ENCODE measurements around the gene MAPRE3. TPM values are rescaled to one million over a fixed set of nuclear protein-coding genes. Genes with fewer than 3 reads are reported as not detected.
A peak's percentile ranks its signal among the peaks of the same experiment; 100 is the strongest.

The MAPRE3 gene
- total RNA-seq, 2 donors from 2014 or later: 3.2 to 4.4 TPM

- Histone ChIP-seq H3K27ac (ENCODE audit: low read depth, low read length) (peak overlapping the region; percentile 17), H3K36me3 (ENCODE audit: control insufficient read depth, insufficient read depth, low read length) (no peaks in the 10 kb centered on the region), H3K4me3 (ENCODE audit: low read length) (no peak overlapping the region), H3K4me1 (ENCODE audit: control insufficient read depth, insufficient read depth, low read length) (peaks cover 6% of the 10 kb centered on the region), H3K9ac (ENCODE audit: extremely low read depth, low read length, poor library complexity, severe bottlenecking) (no peak overlapping the region), H3K9me3 (ENCODE audit: control insufficient read depth, low read length) (no peaks in the 10 kb centered on the region), H3K27me3 (ENCODE audit: control insufficient read depth, insufficient read depth, low read length, poor library complexity, severe bottlenecking) (peaks cover 6% of the 10 kb centered on the region)
- peaks cover 12% of the 10 kb centered on the region for H3K4me1 Mint-ChIP-seq
- 83 to 95% methylated on average over 5 to 12 of the region's 12 CpGs for WGBS, 2 experiments (ENCODE audit: insufficient coverage in 1 of 2, insufficient read length in 1 of 2)
- TF ChIP-seq CTCF (conservative IDR thresholded peaks at IDR 0.05): no peak
- H3K27me3 Mint-ChIP-seq (ENCODE audit: insufficient read depth): peaks cover 33% of the 10 kb centered on the region
- no peak overlapping the region for H3K4me3 Mint-ChIP-seq
- DNase-seq: no peak
- no peaks in the 10 kb centered on the region for H3K9me3 Mint-ChIP-seq
- no peak overlapping the region for H3K27ac Mint-ChIP-seq
- H3K36me3 Mint-ChIP-seq (ENCODE audit: low read depth): no peaks in the 10 kb centered on the region
Measured at GRCh38 chr2:26945991-26946750, 24.3 kb upstream of the MAPRE3 start.

GRCh38 chr2:26946841-26947784 lies 23.3 kb upstream of the MAPRE3 start:
- Histone ChIP-seq H3K9ac (ENCODE audit: extremely low read depth, low read length, poor library complexity, severe bottlenecking) (no peak overlapping the region), H3K4me1 (ENCODE audit: control insufficient read depth, insufficient read depth, low read length) (peaks cover 6% of the 10 kb centered on the region), H3K36me3 (ENCODE audit: control insufficient read depth, insufficient read depth, low read length) (no peaks in the 10 kb centered on the region), H3K9me3 (ENCODE audit: control insufficient read depth, low read length) (no peaks in the 10 kb centered on the region), H3K4me3 (ENCODE audit: low read length) (no peak overlapping the region), H3K27me3 (ENCODE audit: control insufficient read depth, insufficient read depth, low read length, poor library complexity, severe bottlenecking) (peaks cover 6% of the 10 kb centered on the region), H3K27ac (ENCODE audit: low read depth, low read length) (no peak overlapping the region)
- Mint-ChIP-seq H3K4me1 (peaks cover 12% of the 10 kb centered on the region), H3K27ac (no peak overlapping the region), H3K9me3 (no peaks in the 10 kb centered on the region), H3K36me3 (ENCODE audit: low read depth) (no peaks in the 10 kb centered on the region), H3K27me3 (ENCODE audit: insufficient read depth) (peaks cover 31% of the 10 kb centered on the region), H3K4me3 (no peak overlapping the region)
- 86 to 92% methylated on average over 26 to 34 of the region's 34 CpGs for WGBS, 2 experiments (ENCODE audit: insufficient coverage in 1 of 2, insufficient read length in 1 of 2)
- no peak for DNase-seq
- TF ChIP-seq CTCF (conservative IDR thresholded peaks at IDR 0.05): no peak

- no peak overlapping the region for H3K9ac ChIP-seq (ENCODE audit: extremely low read depth, low read length, poor library complexity, severe bottlenecking)
- H3K27me3 ChIP-seq (ENCODE audit: control insufficient read depth, insufficient read depth, low read length, poor library complexity, severe bottlenecking): peaks cover under 1% of the 10 kb centered on the region
- Mint-ChIP-seq H3K27me3 (ENCODE audit: insufficient read depth) (peaks cover 14% of the 10 kb centered on the region), H3K4me1 (no peaks in the 10 kb centered on the region), H3K4me3 (no peak overlapping the region), H3K27ac (no peak overlapping the region), H3K36me3 (ENCODE audit: low read depth) (no peaks in the 10 kb centered on the region), H3K9me3 (no peaks in the 10 kb centered on the region)
- no peak for DNase-seq
- H3K4me1 ChIP-seq (ENCODE audit: control insufficient read depth, insufficient read depth, low read length): no peaks in the 10 kb centered on the region
- no peaks in the 10 kb centered on the region for H3K9me3 ChIP-seq (ENCODE audit: control insufficient read depth, low read length)
- no peak overlapping the region for H3K27ac ChIP-seq (ENCODE audit: low read depth, low read length)
- H3K36me3 ChIP-seq (ENCODE audit: control insufficient read depth, insufficient read depth, low read length): no peaks in the 10 kb centered on the region
- TF ChIP-seq CTCF (conservative IDR thresholded peaks at IDR 0.05): no peak
- 87 to 95% methylated on average over 3 of the region's 3 CpGs for WGBS, 2 experiments (ENCODE audit: insufficient coverage in 1 of 2, insufficient read length in 1 of 2)
- H3K4me3 ChIP-seq (ENCODE audit: low read length): no peak overlapping the region
Measured at GRCh38 chr2:26948800-26949199, 21.6 kb upstream of the MAPRE3 start.
